Pons (tissue), 1 donor: ENCODE measurements around the gene CFAP100.

ENCODE experiments used
- DNase-seq: peaks from one replicate; pipeline ENCODE4 v3.0.0-alpha.2; 2016; ENCODE audit warnings: low spot score

CFAP100 gene

DNA sequence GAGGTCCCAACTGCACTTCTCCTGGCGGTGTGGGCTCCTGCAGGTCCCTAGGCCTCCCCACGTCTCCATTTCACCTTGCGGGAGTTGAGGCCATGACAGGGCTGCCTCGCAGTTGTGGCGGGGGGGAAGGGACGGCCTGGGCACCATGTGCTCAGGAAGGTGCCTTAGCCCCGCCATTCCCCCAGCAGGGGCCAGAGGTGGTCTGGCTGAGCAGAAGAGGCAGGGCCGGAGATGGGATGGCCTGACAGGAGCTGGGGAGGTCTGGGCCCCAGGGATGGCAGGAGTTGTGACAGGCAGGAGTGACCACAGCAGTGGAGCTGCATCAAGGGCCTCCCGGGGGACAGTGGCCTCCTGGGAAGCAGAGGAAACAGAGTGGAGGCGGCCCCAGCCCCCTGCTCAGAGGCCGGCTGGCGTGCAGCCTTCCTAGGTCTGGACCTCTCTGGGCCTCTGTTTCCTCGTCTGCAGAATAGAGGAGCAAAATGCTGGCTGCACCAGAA lies 18.8 kb upstream of the CFAP100 start:
- no peak for DNase-seq

DNA sequence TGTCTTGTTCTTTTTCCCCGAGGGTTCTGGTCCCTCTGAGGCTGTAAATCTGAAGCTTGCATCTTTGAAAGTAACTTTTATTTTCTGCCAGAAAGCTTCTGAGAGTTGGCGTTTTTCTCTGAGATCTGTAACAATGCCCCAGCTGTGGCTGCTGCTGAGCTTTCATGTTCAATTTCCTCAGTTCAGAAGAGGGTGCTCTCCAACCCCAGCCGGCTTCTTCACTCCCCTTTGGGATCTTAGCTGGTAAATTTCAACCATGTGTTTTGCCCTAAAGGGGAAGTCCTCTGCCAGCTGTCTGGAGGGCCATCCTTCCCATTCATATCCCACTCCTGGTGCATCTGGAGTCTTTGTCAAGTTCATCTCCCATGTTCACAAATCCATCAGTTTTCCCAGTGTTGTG lies 18.3 kb upstream of the CFAP100 start:
- no peak for DNase-seq

GRCh38 chr3:126377211-126377610 lies 17.5 kb upstream of the CFAP100 start:
- no peak for DNase-seq

DNA sequence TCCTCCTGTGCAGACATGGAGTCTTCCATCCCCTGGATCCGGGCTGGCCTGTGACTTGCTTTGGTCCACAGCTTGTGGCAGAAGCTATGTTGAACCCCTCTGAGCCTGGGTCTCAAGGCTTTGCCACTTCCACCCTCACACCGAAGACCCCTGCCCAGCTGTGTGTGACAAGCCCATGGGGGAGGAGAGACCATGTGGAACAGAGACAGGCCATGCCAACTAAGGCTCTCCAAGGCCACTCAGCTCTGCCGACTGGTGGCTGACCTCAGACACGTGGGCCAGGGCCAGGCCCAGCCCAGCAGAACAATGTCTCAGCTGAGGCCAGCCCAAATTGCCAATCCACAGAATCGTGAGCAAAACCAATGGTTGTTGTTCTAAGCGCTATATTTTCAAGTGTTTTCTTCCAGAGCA lies 16.4 kb upstream of the CFAP100 start:
- no peak for DNase-seq

- DNase-seq: no peak
Measured at GRCh38 chr3:126380011-126380768, 14.5 kb upstream of the CFAP100 start.

DNA sequence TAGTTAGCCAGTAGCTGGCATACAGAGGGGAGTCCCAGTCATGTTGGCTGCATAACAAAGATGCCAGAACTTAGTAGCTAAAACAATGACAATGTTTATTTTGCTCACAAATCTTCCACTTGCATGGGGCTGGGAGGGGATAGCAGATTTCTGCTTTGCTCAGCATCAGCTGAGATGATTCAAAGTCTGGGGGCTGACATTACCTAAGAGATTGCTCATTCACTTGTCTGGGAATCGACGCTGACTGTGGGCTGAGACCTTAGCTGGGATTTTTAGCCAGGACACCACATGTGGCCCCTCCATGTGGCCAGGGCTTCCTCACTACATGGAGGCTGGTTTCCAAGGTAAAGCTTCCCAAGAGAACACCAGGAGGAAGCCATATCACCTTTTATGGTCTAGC lies 12.7 kb upstream of the CFAP100 start:
- no peak for DNase-seq

DNA sequence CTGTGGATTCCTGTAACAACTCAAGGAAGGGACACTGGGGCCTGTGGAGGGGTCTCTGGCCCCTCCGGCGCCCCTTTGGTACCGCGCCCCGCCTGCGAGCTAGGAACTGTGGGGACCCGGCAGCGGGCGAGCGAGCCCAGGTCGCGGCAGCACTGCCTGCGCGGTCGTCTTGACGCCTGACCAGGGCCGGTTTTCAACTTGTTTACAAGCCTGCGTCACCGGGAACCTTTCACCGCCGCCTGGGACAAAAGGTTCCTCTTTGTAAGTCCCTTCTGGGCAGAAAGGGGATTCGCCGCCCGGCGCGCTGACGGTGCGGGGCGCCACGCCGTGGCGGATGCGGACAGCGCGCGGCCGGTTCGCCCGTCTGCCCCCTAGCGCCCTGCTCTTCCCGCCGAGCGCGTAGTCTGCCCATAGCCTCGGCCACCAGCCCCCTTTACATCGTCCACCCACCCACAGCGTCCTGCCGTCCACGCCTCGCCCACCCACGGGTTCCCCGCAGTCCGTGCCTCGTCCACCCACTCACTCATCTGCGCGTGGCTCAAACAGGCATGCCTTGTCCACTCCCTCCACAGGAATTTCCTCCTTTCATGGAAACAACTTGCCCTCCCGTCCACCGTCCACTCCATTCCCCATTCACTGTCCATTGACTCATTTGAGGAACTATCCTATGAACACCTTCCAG lies 5.5 kb upstream of the CFAP100 start:
- DNase-seq: peak; percentile 91

GRCh38 chr3:126389794-126390146 lies 4.9 kb upstream of the CFAP100 start:
- no peak for DNase-seq

DNA sequence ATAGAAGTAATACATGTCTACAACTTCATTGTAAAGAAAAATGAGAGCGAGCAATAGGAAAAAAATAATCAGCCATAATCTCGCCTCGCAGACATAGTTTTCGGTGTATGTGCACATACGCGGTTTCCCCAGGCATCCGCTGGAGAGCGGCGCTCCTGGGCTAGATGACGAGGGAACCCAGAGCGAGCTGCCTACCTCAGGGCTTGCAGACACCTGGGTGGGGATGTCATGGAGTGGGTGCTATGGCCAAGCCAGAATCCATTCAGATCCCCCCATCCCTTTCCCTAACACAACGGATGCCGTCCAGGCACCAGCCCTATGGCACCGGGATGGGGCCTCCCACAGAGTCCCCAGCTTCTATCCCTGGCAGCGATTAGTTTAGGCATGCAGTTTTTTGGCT lies 4.5 kb upstream of the CFAP100 start:
- no peak for DNase-seq

DNA sequence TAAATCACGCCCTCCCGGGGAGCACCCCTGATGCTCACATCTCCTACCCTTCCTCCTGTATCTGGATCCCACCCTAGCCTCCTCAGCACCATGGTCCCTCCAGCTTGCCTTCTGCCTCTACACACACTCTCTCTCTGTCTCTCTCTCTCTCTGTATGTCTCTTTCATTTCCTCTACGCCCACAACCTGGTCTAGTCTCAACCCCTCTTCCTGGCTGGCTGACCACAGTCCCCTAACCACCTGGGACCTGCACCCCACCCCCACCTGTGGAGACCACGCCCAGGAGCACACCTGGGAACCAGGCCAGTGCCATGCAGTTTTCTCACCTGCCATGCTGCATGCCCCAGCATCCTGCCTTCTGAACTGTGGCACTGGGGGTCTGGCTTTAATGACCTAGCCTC lies 4.0 kb upstream of the CFAP100 start:
- DNase-seq: no peak

GRCh38 chr3:126391631-126392030 lies 3.1 kb upstream of the CFAP100 start:
- DNase-seq: no peak

DNA sequence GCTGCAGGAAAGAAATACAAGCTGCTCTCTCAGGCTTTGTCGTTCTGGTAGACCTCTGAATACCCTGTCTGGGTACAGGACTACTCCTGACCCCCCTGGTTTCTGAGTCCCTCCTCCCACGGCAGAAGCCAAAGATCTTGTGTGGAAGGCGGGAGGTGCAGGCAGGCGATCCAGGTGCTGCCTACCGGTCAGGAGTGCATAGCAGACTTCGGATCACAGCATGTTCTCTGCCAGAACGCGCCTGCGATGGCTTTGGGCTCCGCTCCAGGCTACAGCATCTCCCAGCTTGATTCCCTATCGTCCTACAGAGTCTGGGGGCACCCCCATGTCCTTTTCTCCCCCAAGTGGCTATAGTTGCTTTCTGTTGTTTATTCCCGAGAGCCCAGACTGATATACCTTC lies 2.5 kb upstream of the CFAP100 start:
- no peak for DNase-seq

- no peak for DNase-seq
Measured at GRCh38 chr3:126393563-126393962, 1.1 kb upstream of the CFAP100 start.

GRCh38 chr3:126394977-126395321 lies 240 bp downstream of the CFAP100 start:
- DNase-seq: no peak

DNA sequence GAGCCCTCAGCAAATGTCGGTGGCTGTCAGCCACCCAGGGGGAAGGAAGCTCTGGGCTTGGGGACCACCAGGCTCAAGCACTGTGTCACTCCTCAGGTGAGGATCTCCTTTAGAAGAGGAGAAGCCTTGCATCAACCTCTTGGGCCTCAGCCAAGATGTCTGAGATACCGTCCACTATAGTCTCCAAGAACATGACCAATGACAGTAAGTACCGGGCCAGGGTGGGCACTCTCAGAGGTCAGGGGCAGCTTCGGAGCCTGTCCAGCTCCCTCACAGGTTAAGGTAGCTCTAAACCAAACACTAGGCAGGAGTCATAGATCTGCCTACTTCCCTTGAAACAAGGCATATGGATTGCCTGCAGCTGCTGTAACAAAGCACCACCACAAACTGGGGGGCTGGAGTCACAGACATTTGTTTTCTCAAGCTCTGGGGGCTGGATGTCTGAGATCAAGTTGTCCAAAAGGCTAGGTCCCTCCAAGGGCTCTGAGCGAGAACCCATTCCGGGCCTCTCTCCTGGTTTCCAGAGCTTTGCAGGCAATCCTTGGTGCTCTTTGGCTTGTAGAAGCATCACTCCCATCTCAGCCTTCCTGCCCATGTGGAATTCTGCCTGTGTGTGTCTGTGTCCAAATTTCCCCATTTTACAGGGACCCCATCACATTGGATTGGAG lies 1.3 kb downstream of the CFAP100 start:
- no peak for DNase-seq

GRCh38 chr3:126396536-126396935 lies 1.8 kb downstream of the CFAP100 start:
- no peak for DNase-seq

GRCh38 chr3:126397610-126398422 lies 3.1 kb downstream of the CFAP100 start:
- DNase-seq: no peak

- no peak for DNase-seq
Measured at GRCh38 chr3:126398423-126399350, 4.0 kb downstream of the CFAP100 start.

- DNase-seq: no peak
Measured at GRCh38 chr3:126399351-126399735, 4.6 kb downstream of the CFAP100 start.

GRCh38 chr3:126399756-126400155 lies 5.0 kb downstream of the CFAP100 start:
- DNase-seq: no peak

DNA sequence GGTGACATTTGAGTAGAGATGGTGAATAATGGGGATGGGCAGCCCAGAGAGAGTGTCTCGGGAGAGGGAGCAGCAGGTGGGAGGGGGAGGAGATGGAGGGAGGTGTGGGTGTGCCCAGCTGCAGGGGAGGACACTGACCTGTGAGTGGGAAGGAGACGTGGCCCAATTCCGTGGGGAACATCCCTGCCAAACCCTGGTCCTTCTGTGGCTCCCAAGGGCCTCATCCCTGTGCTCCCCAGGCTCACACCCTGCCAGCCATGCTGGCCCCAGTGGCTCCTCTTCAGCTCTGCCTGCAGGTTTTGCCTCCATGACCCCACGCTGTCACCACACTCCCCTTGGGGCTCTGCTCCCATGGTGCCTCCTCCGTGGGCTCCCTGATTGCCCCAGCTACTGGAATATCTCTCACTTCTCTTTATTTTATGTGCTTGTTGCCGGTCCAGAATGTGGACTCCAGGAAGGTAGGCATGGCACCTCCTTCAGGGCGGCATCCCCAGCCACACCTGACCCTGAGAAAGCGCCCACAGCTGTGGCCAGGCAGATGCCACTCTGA lies 7.0 kb downstream of the CFAP100 start:
- DNase-seq: no peak
